SU-DHL-6 (cell line): ENCODE measurements around the gene PPP1R14C.

Source experiments
- H2AFZ ChIP-seq: fragments of 200-600 bp; sonication (generic); 2 replicates; pipeline ENCODE4 v1.6.1; 2014; ENCODE audit warnings: low read depth, mild to moderate bottlenecking, moderate library complexity, mixed read lengths, antibody characterized with exemption, low read length; ENCODE audit not compliant: severe bottlenecking
- H3F3A ChIP-seq: fragments of 200-600 bp; shearing (Covaris generic); 2 replicates; pipeline ENCODE4 v1.6.0; 2016; ENCODE audit warnings: antibody characterized with exemption, mild to moderate bottlenecking; ENCODE audit not compliant: insufficient read depth
- H3K27ac ChIP-seq: fragments of 200-600 bp; sonication (generic); 2 replicates; pipeline ENCODE4 v1.5.1; 2016; ENCODE audit warnings: low read depth, mild to moderate bottlenecking, low read length, moderate library complexity, mixed read lengths
- H3K27me3 ChIP-seq: fragments of 200-600 bp; sonication (generic), shearing (Covaris generic); 2 replicates; pipeline ENCODE4 v1.6.0; 2014; ENCODE audit warnings: mild to moderate bottlenecking, low read length
- H3K36me3 ChIP-seq: fragments of 200-600 bp; sonication (generic); 2 replicates; pipeline ENCODE4 v1.6.1; 2014; ENCODE audit warnings: mild to moderate bottlenecking, low read length, mixed read lengths
- H3K4me2 ChIP-seq: fragments of 300-600, 200-600 bp; shearing (Covaris generic), sonication (generic); 2 replicates; pipeline ENCODE4 v1.6.0; 2014; ENCODE audit warnings: low read length, low read depth, mild to moderate bottlenecking; ENCODE audit not compliant: poor library complexity, severe bottlenecking
- H3K4me3 ChIP-seq: fragments of 200-600 bp; sonication (generic); 2 replicates; pipeline ENCODE4 v1.5.1; 2014; ENCODE audit warnings: antibody characterized with exemption, low read length, mild to moderate bottlenecking, mixed read lengths; ENCODE audit not compliant: insufficient read depth, poor library complexity, severe bottlenecking
- H3K79me2 ChIP-seq: fragments of 200-600 bp; sonication (generic); 2 replicates; pipeline ENCODE4 v1.6.1; 2014; ENCODE audit warnings: mild to moderate bottlenecking, low read length, moderate library complexity; ENCODE audit not compliant: insufficient read depth
- H3K9ac ChIP-seq: fragments of 200-600 bp; sonication (generic); 2 replicates; pipeline ENCODE4 v1.7.0; 2014; ENCODE audit warnings: mild to moderate bottlenecking, low read length
- H3K9me2 ChIP-seq: fragments of 200-600 bp; sonication (generic); replicated peaks from 2 replicates; pipeline ENCODE4 v1.6.1; 2014; ENCODE audit warnings: low read length; ENCODE audit not compliant: insufficient read depth
- H3K9me3 ChIP-seq: fragments of 200-600 bp; sonication (generic); 2 replicates; pipeline ENCODE4 v1.6.1; 2014; ENCODE audit warnings: low read length, mixed read lengths; ENCODE audit not compliant: insufficient read depth
- H4K20me1 ChIP-seq: fragments of 200-600 bp; sonication (generic); 2 replicates; pipeline ENCODE4 v1.6.1; 2014; ENCODE audit warnings: low read depth, mild to moderate bottlenecking, antibody characterized with exemption, low read length, moderate library complexity, mixed read lengths
- EZH2phosphoT487 ChIP-seq: fragments of 200-600 bp; sonication (generic), shearing (Covaris generic); conservative IDR thresholded peaks from 2 replicates; pipeline ENCODE4 v1.6.1; 2018; ENCODE audit warnings: mild to moderate bottlenecking, antibody characterized with exemption, low read length, moderate library complexity, mixed read lengths
- TF ChIP-seq, protein P1 (sequence below): fragments of 200-600 bp; sonication (generic); IDR thresholded peaks from one replicate; pipeline ENCODE4 v1.5.1; 2017; ENCODE audit warnings: antibody characterized with exemption, mild to moderate bottlenecking, low read length, moderate library complexity; ENCODE audit not compliant: insufficient read depth, poor library complexity, severe bottlenecking

PPP1R14C gene

GRCh38 chr6:150138638-150139037 is 4.2 kb upstream of the PPP1R14C start:
- no peak overlapping the region for H2AFZ ChIP-seq
- H3K9me2 ChIP-seq, result no peaks in the 10 kb centered on the region
- no peak overlapping the region for H3K4me3 ChIP-seq
- no peaks in the 10 kb centered on the region for H3K36me3 ChIP-seq
- TF ChIP-seq, protein P1, sequence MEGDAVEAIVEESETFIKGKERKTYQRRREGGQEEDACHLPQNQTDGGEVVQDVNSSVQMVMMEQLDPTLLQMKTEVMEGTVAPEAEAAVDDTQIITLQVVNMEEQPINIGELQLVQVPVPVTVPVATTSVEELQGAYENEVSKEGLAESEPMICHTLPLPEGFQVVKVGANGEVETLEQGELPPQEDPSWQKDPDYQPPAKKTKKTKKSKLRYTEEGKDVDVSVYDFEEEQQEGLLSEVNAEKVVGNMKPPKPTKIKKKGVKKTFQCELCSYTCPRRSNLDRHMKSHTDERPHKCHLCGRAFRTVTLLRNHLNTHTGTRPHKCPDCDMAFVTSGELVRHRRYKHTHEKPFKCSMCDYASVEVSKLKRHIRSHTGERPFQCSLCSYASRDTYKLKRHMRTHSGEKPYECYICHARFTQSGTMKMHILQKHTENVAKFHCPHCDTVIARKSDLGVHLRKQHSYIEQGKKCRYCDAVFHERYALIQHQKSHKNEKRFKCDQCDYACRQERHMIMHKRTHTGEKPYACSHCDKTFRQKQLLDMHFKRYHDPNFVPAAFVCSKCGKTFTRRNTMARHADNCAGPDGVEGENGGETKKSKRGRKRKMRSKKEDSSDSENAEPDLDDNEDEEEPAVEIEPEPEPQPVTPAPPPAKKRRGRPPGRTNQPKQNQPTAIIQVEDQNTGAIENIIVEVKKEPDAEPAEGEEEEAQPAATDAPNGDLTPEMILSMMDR, result no peak
- no peak for TF ChIP-seq EZH2phosphoT487
- peaks cover 4% of the 10 kb centered on the region; the same call in 1 of the 2 replicates for H3F3A ChIP-seq
- H3K27ac ChIP-seq, result no peak overlapping the region
- no peak overlapping the region for H3K4me2 ChIP-seq
- no peaks in the 10 kb centered on the region for H3K9me3 ChIP-seq
- H3K27me3 ChIP-seq, result no peaks in the 10 kb centered on the region
- H3K9ac ChIP-seq, result no peak overlapping the region
- no peaks in the 10 kb centered on the region for H3K79me2 ChIP-seq
- H4K20me1 ChIP-seq, result no peaks in the 10 kb centered on the region

DNA sequence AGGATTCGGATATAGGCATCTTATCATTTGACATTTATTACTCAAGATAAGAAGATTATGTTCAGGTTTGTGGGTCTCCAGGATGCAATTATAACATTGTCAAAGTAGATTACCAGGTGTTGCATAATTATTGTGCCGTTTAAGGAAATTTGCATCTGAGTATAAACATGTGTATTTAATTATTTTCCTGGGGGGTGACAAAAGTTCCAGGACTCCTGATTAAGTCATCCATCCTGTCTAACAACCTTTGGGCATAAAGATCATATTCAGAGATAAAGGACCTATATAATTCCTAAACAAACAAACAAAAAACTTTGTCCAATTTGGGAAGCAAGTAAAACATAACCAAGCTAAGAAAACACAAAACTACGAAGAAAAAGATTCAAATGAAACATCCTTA is 3.3 kb upstream of the PPP1R14C start:
- H3K4me3 ChIP-seq, result no peak overlapping the region
- H3K27ac ChIP-seq, result no peak overlapping the region
- no peak overlapping the region for H3K9ac ChIP-seq
- H3F3A ChIP-seq, result peaks cover 4% of the 10 kb centered on the region; the same call in 1 of the 2 replicates
- no peaks in the 10 kb centered on the region for H4K20me1 ChIP-seq
- H3K4me2 ChIP-seq, result no peak overlapping the region
- H3K27me3 ChIP-seq, result no peaks in the 10 kb centered on the region
- TF ChIP-seq, protein P1, result no peak
- no peak for TF ChIP-seq EZH2phosphoT487
- no peak overlapping the region for H2AFZ ChIP-seq
- H3K9me3 ChIP-seq, result no peaks in the 10 kb centered on the region
- H3K79me2 ChIP-seq, result no peaks in the 10 kb centered on the region
- no peaks in the 10 kb centered on the region for H3K9me2 ChIP-seq
- H3K36me3 ChIP-seq, result no peaks in the 10 kb centered on the region

- H3K36me3 ChIP-seq, result no peaks in the 10 kb centered on the region
- peaks cover 4% of the 10 kb centered on the region; the same call in 1 of the 2 replicates for H3F3A ChIP-seq
- no peak overlapping the region for H2AFZ ChIP-seq
- no peaks in the 10 kb centered on the region for H4K20me1 ChIP-seq
- no peak for TF ChIP-seq EZH2phosphoT487
- TF ChIP-seq, protein P1, result no peak
- no peaks in the 10 kb centered on the region for H3K9me3 ChIP-seq
- H3K79me2 ChIP-seq, result no peaks in the 10 kb centered on the region
- no peaks in the 10 kb centered on the region for H3K27me3 ChIP-seq
- H3K4me3 ChIP-seq, result no peak overlapping the region
- no peaks in the 10 kb centered on the region for H3K9me2 ChIP-seq
- H3K9ac ChIP-seq, result no peak overlapping the region
- no peak overlapping the region for H3K27ac ChIP-seq
- H3K4me2 ChIP-seq, result no peak overlapping the region
Observed at GRCh38 chr6:150140236-150140969, 2.4 kb upstream of the PPP1R14C start.
